ENCODE results near the gene ENTREP3. TPM values are rescaled to one million over a fixed set of nuclear protein-coding genes. Genes with fewer than 3 reads are reported as not detected.

ENTREP3 gene
- total RNA-seq, 1 donor from 2014 or later: 13.9 TPM

GRCh38 chr1:155205969-155206593 lies 49.2 kb downstream of the ENTREP3 start:
- DNase-seq: no peak
- Histone ChIP-seq H3K4me3 (no peak overlapping the region), H3K27ac (replicated peaks) (no peak overlapping the region), H3K36me3 (peaks cover 2% of the 10 kb centered on the region), H3K27me3 (ENCODE audit: low read depth) (no peaks in the 10 kb centered on the region), H3K9me3 (replicated peaks) (no peaks in the 10 kb centered on the region), H3K4me1 (peaks cover 39% of the 10 kb centered on the region)
- intact Hi-C loops (cut with micrococcal nuclease): no loop called here
- TF ChIP-seq CTCF (IDR thresholded peaks at IDR 0.05; ENCODE audit: borderline replicate concordance): no peak

DNA sequence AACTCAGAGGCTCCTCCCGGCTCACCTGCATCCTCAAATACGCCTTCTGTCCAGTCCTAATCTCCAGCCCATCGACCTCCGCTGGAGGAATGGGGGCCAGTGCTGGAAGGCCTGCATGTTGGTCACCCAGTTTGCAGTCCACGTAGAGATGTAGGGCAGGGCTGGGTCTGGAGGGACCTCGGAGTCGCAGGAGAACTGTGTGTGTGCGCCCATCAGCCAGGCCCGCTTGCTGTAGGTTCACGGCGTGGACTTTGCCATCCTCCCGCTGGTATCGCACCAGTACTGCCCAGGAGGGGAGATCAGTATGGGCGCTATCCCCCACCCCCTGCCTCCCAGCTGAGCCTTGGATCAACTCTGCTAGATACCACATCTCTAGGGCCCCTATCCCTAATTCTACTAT lies 50.2 kb downstream of the ENTREP3 start:
- no peak for DNase-seq
- Histone ChIP-seq H3K4me1 (peaks cover 31% of the 10 kb centered on the region), H3K27me3 (ENCODE audit: low read depth) (no peaks in the 10 kb centered on the region), H3K4me3 (no peak overlapping the region), H3K27ac (replicated peaks) (no peak overlapping the region), H3K9me3 (replicated peaks) (no peaks in the 10 kb centered on the region), H3K36me3 (no peaks in the 10 kb centered on the region)
- intact Hi-C loops (cut with micrococcal nuclease): no loop called here
- TF ChIP-seq CTCF (IDR thresholded peaks at IDR 0.05; ENCODE audit: borderline replicate concordance): no peak

DNA sequence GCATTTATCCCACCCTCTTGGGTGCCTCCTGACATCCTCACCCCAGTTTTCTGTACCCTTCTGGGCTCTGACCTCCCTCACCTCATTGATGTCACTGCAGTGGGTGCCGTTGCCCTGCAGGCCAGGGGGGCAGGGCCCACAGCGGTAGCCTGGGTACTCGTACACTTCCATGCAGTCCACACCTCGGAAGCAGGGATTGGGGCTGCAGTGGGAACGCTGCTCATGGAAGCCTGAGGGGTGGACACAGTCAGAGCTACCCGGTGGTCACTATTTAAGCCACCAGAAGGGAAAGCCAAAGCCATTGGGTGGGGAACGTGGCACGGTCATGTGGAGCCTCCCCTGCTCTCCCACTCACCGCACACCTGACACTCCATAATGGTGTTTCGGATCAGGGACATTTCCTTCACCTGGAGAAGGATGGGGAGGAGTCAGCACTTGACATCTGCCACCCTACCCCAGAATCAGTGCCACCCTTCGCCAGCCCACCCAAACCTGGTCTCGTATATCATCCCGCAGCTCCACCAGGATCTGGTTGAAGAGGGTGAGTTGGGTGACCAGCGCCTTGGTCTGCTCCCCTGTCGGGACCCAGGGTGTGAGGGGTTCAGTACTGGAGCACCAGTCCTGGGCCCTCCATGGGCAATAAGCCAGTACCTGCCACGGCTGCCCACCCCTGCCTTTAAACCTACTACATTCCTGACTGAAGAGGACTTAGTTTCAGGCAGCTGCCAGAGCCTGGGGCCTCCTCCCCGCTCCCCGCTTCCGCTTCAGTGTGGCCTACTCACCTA lies 52.4 kb downstream of the ENTREP3 start:
- Histone ChIP-seq H3K4me1 (peaks cover 14% of the 10 kb centered on the region), H3K27me3 (ENCODE audit: low read depth) (no peaks in the 10 kb centered on the region), H3K9me3 (replicated peaks) (no peaks in the 10 kb centered on the region), H3K4me3 (no peak overlapping the region), H3K36me3 (no peaks in the 10 kb centered on the region), H3K27ac (replicated peaks) (no peak overlapping the region)
- intact Hi-C loops (cut with micrococcal nuclease): no loop called here
- no peak for DNase-seq
- no peak for TF ChIP-seq CTCF (IDR thresholded peaks at IDR 0.05; ENCODE audit: borderline replicate concordance)

- intact Hi-C loops (cut with micrococcal nuclease): no loop called here
- TF ChIP-seq CTCF (IDR thresholded peaks at IDR 0.05; ENCODE audit: borderline replicate concordance): no peak
- Histone ChIP-seq H3K9me3 (replicated peaks) (no peaks in the 10 kb centered on the region), H3K27ac (replicated peaks) (no peak overlapping the region), H3K4me3 (no peak overlapping the region), H3K4me1 (peaks cover 7% of the 10 kb centered on the region), H3K36me3 (no peaks in the 10 kb centered on the region), H3K27me3 (ENCODE audit: low read depth) (no peaks in the 10 kb centered on the region)
- DNase-seq: no peak
Measured at GRCh38 chr1:155202198-155202597, 53.1 kb downstream of the ENTREP3 start.

DNA sequence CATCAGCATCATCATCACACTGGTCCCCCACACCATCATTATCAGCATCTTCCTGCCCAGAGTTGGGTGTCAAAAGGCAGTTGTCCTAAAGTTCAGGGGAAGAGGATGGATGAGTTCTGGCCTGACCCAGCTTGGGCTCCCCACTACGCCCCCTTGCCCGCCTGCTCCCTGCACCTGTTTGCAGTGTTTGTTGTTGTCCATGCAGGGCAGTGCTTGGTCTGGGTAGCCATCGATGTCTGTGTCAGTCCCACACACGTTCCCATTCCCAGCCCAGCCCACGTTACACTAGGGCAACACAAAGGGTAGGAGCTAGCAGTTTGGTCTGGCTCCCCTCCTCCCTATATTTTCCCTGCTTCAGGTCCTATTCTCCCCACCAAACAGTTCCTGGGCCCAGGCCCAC lies 54.4 kb downstream of the ENTREP3 start:
- Histone ChIP-seq H3K27me3 (ENCODE audit: low read depth) (no peaks in the 10 kb centered on the region), H3K36me3 (no peaks in the 10 kb centered on the region), H3K4me1 (no peaks in the 10 kb centered on the region), H3K27ac (replicated peaks) (no peak overlapping the region), H3K4me3 (no peak overlapping the region), H3K9me3 (replicated peaks) (no peaks in the 10 kb centered on the region)
- no peak for TF ChIP-seq CTCF (IDR thresholded peaks at IDR 0.05; ENCODE audit: borderline replicate concordance)
- DNase-seq: no peak
- intact Hi-C loops (cut with micrococcal nuclease): no loop called here

Measured in left ventricle myocardium inferior (tissue), 1 donor.